Fibroblast of lung (primary cell): Measurements from ENCODE around the gene SOCS4. TPM values are rescaled to one million over a fixed set of nuclear protein-coding genes. Genes with fewer than 3 reads are reported as not detected.

Experiments used
- DNase-seq, 2 donors: peaks; one replicate each; pipeline versions ENCODE4 v3.0.0 to v3.0.0-alpha.2; 2010; ENCODE audit warnings: low read depth in 2 of 2
- H2AFZ ChIP-seq: 2 replicates; pipeline ENCODE4 v1.5.1; 2012; ENCODE audit warnings: low read length, control low read depth, inconsistent platforms
- H3K27ac ChIP-seq: 2 replicates; pipeline ENCODE4 v1.5.1; 2011; ENCODE audit warnings: low read length, control low read depth; ENCODE audit not compliant: insufficient read depth
- H3K27me3 ChIP-seq: 2 replicates; pipeline ENCODE4 v1.5.1; 2011; ENCODE audit warnings: mild to moderate bottlenecking, low read length; ENCODE audit not compliant: control insufficient read depth, insufficient read depth
- H3K36me3 ChIP-seq: 2 replicates; pipeline ENCODE4 v1.5.1; 2011; ENCODE audit warnings: low read length; ENCODE audit not compliant: control insufficient read depth, insufficient read depth
- H3K4me1 ChIP-seq: 2 replicates; pipeline ENCODE4 v1.5.1; 2011; ENCODE audit warnings: low read length; ENCODE audit not compliant: control insufficient read depth, insufficient read depth; ENCODE audit errors: extremely low read depth
- H3K4me2 ChIP-seq: 2 replicates; pipeline ENCODE4 v1.5.1; 2011; ENCODE audit warnings: low read length, control low read depth; ENCODE audit not compliant: insufficient read depth; ENCODE audit errors: extremely low read depth
- H3K4me3 ChIP-seq, 4 experiments: fragments of 200-600 bp in 1 of 4; sonication (generic) in 1 of 4; replicated peaks in 1 of 4; 2 replicates each; pipeline ENCODE4 v1.5.1; 2011 to 2016; ENCODE audit warnings: low read length in 4 of 4, low read depth in 3 of 4, mild to moderate bottlenecking in 3 of 4, control low read depth in 2 of 4, inconsistent platforms in 1 of 4, mixed read lengths in 1 of 4; ENCODE audit not compliant: insufficient read depth in 1 of 4; ENCODE audit errors: control extremely low read depth in 1 of 4
- H3K79me2 ChIP-seq: 2 replicates; pipeline ENCODE4 v1.5.1; 2012; ENCODE audit warnings: mild to moderate bottlenecking, low read length, inconsistent platforms; ENCODE audit not compliant: control insufficient read depth, insufficient read depth
- H3K9ac ChIP-seq: 2 replicates; pipeline ENCODE4 v1.5.1; 2011; ENCODE audit warnings: mild to moderate bottlenecking, low read length, control low read depth; ENCODE audit not compliant: insufficient read depth
- H3K9me3 ChIP-seq: 2 replicates; pipeline ENCODE4 v1.5.1; 2012; ENCODE audit warnings: low read depth, low read length; ENCODE audit not compliant: control insufficient read depth, insufficient read depth
- H4K20me1 ChIP-seq: 2 replicates; pipeline ENCODE4 v1.5.1; 2011; ENCODE audit warnings: low read length; ENCODE audit not compliant: control insufficient read depth, insufficient read depth; ENCODE audit errors: extremely low read depth
- EZH2 ChIP-seq: IDR thresholded peaks from 2 replicates; pipeline ENCODE4 v1.5.1; 2012; ENCODE audit warnings: low read length, control low read depth, mild to moderate bottlenecking; ENCODE audit errors: missing control alignments
- polyA plus RNA-seq, 2 donors: library from polyadenylated mRNA; depleted of rRNA in 1 of 2; stranded (reverse) in 1 of 2; unstranded in 1 of 2; fragments of >200 nt; gene quantifications; 2 replicates each; pipeline ENCODE4 v1.2.1, GENCODE V29; 2011 to 2012; ENCODE audit warnings: missing spikeins in 1 of 2
- total RNA-seq: library from RNA; depleted of rRNA; stranded (reverse); fragments of >200 nt; gene quantifications from 2 replicates; pipeline ENCODE4 v1.2.1, GENCODE V29; 2014
- TF ChIP-seq, protein P1 (sequence below), 2 donors: IDR thresholded peaks in 1 of 2; conservative IDR thresholded peaks in 1 of 2; 1 replicate in 1 of 2; 2 replicates in 1 of 2; pipeline ENCODE4 v1.5.1; 2011 to 2012; ENCODE audit warnings: low read length in 2 of 2, control low read depth in 1 of 2, inconsistent platforms in 1 of 2, low read depth in 1 of 2, mild to moderate bottlenecking in 1 of 2

SOCS4 gene
- total and polyA plus RNA-seq, 2 donors (not counting 1 experiment from before 2014, with no cell fraction given) = 11.5 to 19.2 TPM

DNA sequence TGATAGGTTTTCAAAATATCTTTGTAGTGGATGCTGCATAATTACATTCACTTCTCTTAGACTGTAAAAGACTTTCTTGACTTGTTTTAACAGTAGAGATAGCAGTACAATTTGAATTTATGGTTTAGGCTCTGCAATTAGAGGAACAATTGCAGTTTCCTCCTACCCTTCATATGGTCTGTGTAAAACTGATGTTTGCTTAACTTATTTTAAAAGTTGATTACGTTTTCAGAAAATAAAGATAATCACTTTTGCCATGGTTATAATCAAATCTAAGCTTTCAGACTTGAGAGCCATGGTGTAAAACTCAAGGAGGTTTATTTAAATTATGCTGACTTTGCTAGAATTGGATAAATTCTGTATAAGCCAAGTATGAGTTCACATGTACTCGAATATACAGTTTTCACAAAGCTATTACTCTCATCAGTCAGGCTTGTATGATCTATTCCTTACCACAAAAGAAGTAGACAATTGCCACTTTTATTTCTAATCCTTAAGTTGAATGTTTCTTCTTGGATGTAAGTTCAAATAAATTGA lies 21.9 kb downstream of the SOCS4 start:
- H3K27me3 ChIP-seq = no peaks in the 10 kb centered on the region
- peaks cover 4% of the 10 kb centered on the region for H3K4me1 ChIP-seq
- H3K9me3 ChIP-seq = no peaks in the 10 kb centered on the region
- H3K79me2 ChIP-seq = peaks cover 23% of the 10 kb centered on the region
- H3K36me3 ChIP-seq = no peaks in the 10 kb centered on the region
- no peak overlapping the region for H3K27ac ChIP-seq
- no peaks in the 10 kb centered on the region for H4K20me1 ChIP-seq
- DNase-seq = no peak
- H3K4me2 ChIP-seq = no peak overlapping the region
- TF ChIP-seq EZH2 = no peak
- TF ChIP-seq, protein P1, sequence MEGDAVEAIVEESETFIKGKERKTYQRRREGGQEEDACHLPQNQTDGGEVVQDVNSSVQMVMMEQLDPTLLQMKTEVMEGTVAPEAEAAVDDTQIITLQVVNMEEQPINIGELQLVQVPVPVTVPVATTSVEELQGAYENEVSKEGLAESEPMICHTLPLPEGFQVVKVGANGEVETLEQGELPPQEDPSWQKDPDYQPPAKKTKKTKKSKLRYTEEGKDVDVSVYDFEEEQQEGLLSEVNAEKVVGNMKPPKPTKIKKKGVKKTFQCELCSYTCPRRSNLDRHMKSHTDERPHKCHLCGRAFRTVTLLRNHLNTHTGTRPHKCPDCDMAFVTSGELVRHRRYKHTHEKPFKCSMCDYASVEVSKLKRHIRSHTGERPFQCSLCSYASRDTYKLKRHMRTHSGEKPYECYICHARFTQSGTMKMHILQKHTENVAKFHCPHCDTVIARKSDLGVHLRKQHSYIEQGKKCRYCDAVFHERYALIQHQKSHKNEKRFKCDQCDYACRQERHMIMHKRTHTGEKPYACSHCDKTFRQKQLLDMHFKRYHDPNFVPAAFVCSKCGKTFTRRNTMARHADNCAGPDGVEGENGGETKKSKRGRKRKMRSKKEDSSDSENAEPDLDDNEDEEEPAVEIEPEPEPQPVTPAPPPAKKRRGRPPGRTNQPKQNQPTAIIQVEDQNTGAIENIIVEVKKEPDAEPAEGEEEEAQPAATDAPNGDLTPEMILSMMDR (conservative IDR thresholded peaks at IDR 0.05 in 1 of 2, IDR thresholded peaks at IDR 0.05 in 1 of 2; ENCODE audit: low read depth in 1 of 2, low read length in 2 of 2) = no peak
- no peak overlapping the region for H3K4me3 ChIP-seq
- H3K9ac ChIP-seq = no peak overlapping the region
- H2AFZ ChIP-seq = no peak overlapping the region

DNA sequence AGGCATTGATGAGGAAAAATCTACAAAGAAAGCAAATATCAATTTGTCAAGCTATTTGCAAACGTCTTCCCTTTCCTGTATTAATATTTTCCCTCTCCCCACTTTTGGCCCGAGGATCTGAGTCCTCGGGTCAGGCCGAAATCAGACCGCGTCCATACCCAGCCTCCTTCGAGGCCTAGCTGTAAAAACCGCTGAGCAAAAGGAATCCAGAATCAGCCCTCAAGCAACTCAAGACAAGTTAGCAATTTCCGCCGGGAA lies 24.1 kb downstream of the SOCS4 start:
- no peak for DNase-seq
- H3K9me3 ChIP-seq = no peaks in the 10 kb centered on the region
- H3K79me2 ChIP-seq = peaks cover 44% of the 10 kb centered on the region
- peak overlapping the region; percentile 54 for H2AFZ ChIP-seq
- H3K4me1 ChIP-seq = peaks cover 4% of the 10 kb centered on the region
- H3K36me3 ChIP-seq = no peaks in the 10 kb centered on the region
- no peaks in the 10 kb centered on the region for H4K20me1 ChIP-seq
- H3K4me3 ChIP-seq = peak overlapping the region; percentile 39 to 94 (median 58)
- TF ChIP-seq, protein P1 (conservative IDR thresholded peaks at IDR 0.05 in 1 of 2, IDR thresholded peaks at IDR 0.05 in 1 of 2; ENCODE audit: low read depth in 1 of 2, low read length in 2 of 2) = no peak
- TF ChIP-seq EZH2 = no peak
- peak overlapping the region; percentile 98 for H3K4me2 ChIP-seq
- H3K27ac ChIP-seq = peak overlapping the region; percentile 100
- peak overlapping the region; percentile 100 for H3K9ac ChIP-seq
- H3K27me3 ChIP-seq = no peaks in the 10 kb centered on the region

- Histone ChIP-seq H3K4me2 (peak within 1 kb of the TSS; percentile 98), H3K36me3 (no peaks in the 10 kb centered on the region), H3K79me2 (peaks cover 50% of the 10 kb centered on the region), H2AFZ (peak within 1 kb of the TSS; percentile 54), H3K9ac (peak within 1 kb of the TSS; percentile 100), H3K4me3 (peak within 1 kb of the TSS; percentile 85 to 97 (median 95)), H4K20me1 (peaks cover 2% of the 10 kb centered on the region), H3K27ac (peak within 1 kb of the TSS; percentile 100), H3K4me1 (peaks cover 4% of the 10 kb centered on the region), H3K9me3 (no peaks in the 10 kb centered on the region), H3K27me3 (no peaks in the 10 kb centered on the region)
- peak; percentile 89 to 91 for DNase-seq
- no peak for TF ChIP-seq EZH2
- TF ChIP-seq, protein P1 (conservative IDR thresholded peaks at IDR 0.05 in 1 of 2, IDR thresholded peaks at IDR 0.05 in 1 of 2; ENCODE audit: low read depth in 1 of 2, low read length in 2 of 2) = peak; percentile 63 to 90
Measured at GRCh38 chr14:55051423-55052268, 24.6 kb downstream of the SOCS4 start, which contains the start of gene MAPK1IP1L. Gene MAPK1IP1L (plus strand): TSS chr14:55051647. CDS start chr14:55061684, 10,037 bp downstream.
